GM21786 (cell line): ENCODE results near the gene FRMPD2.
"Not testable (repeated sequence)": the region's sequence is repeated elsewhere in the genome, so short reads cannot be mapped to it uniquely, and the experiment has no call there.

ENCODE experiments used
- ATAC-seq: cut with Tn5 transposase; IDR thresholded peaks from one replicate; pipeline ENCODE4 v1.9.1; 2021; ENCODE audit not compliant: unreplicated experiment

The FRMPD2 gene

DNA sequence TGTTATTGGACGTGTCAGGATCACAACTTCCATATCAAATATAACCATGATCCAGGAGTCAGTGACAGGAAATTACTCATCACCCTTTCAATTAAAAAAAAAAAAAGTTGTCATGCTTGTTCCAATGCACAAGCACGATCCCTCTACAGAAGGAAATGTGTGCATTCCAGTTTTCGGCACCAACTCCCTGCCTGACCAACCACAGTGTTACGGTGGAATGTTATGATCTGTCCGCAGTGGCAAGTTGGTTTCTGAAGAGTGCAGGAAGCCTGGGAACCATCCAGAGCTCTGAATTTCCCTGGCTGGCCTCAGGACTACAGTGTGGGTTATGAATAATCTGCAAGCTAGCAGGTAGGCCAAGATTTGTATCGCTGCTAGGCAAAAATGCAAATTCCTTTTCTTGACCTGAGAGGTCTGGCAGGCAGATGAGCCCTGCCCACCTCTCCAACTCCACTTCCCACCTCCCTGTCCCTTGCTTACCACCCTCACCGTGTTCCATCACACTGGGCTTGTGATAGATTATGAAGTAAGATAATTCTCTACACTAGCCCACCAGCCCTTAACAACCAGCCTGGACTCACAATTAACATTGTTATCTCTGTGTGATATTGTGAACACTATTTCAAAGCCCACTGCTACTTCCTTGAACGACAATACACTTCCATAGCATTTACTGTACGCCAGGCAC lies 20.4 kb downstream of the FRMPD2 start:
- ATAC-seq = no peak

DNA sequence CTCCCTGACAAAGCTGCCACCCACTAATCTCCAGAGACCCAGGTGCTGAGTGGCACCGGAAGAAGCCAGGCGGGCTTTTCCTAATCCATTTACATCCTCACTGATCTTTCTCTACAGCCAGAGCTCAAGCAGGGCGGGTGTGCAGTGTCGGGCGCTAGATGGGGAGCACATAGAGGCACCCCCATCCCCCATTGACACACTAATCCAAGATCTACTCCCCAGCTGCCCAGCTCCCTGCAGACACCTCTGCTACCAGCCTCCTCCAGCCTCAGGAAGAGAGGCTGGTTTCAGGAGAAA lies 22.2 kb downstream of the FRMPD2 start:
- ATAC-seq = no peak

DNA sequence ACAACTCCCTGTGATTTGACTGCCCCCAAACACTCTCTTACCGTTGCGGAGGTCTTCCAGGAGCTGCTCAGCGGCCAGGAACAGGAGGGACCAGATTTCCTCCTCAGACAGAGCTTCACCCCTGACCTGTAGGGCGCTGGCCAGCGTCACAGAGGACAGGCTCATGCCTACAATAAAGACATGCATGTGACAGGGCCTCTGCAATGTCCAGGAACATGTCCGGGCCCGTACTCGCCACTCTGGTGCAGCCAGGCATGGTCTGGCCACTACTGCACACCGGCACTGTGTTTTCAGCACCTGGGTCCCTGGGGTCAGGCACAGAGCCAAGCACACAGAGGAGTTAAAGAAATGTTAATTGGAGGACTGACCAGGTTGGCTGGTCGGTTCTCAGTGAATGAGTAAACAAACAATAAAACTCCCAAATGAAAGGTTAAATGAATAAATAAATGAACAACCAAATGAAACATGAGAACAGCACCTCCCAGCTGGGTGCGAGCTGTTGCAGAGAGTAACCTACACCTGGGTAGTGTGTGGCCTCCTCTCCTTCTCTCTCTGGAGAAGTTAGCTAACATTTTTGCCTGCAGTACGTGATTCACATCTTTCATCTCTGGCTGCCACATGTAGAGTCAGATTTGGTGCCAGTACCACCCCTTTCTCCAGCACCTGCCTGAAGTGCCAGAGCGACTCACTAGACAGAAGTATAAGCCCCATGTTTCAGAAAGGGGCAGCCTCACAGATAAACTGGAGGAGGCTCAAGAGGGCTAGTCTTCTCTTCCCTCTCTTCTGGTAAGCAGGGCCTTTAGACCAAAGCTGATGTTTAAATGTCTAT lies 22.8 kb downstream of the FRMPD2 start:
- peak; percentile 52 for ATAC-seq

DNA sequence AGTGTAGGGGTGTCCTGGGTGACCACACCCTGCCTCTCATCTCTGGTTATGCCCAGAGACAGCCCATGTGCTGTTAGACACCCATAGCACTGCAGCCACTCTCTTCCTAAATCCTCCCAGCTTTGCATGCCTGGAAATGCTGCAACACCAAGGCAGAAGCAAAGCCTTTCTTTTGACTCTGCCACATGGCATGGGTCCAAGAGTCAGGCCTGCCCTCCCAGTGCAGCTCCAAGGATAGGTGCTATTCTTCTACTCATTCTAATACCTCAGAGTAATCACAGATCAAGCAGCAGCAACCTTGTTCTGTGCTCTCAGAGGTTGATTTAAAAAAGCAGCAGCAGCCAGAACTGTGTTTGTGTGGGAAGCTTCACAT lies 23.4 kb downstream of the FRMPD2 start:
- ATAC-seq = no peak

DNA sequence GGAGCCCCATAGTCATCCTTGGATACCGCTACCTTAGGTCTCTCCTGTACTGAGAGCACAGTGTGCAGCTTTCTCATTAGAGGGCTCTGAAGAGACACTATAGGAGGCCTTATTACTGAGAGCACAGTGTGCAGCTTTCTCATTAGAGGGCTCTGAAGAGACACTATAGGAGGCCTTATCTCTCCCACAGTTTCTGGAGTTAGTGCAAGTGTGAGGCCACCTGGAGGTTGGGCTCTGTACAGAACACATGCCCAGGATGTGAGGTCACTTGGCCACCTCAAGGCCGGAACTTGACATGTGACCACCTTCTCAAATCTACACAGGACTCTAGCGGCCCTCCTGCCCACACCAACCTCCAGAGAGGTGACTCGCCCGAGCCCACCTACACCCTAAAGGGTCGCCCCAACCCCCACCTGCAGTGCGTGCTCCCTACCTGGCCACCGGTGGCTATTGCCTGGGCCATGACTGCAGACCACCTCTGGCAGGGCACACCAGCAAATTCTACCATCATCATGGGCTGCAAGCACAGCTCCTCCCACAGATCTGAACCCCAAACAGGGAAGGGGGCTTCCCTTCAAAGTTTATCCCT lies 24.6 kb downstream of the FRMPD2 start:
- no peak for ATAC-seq

DNA sequence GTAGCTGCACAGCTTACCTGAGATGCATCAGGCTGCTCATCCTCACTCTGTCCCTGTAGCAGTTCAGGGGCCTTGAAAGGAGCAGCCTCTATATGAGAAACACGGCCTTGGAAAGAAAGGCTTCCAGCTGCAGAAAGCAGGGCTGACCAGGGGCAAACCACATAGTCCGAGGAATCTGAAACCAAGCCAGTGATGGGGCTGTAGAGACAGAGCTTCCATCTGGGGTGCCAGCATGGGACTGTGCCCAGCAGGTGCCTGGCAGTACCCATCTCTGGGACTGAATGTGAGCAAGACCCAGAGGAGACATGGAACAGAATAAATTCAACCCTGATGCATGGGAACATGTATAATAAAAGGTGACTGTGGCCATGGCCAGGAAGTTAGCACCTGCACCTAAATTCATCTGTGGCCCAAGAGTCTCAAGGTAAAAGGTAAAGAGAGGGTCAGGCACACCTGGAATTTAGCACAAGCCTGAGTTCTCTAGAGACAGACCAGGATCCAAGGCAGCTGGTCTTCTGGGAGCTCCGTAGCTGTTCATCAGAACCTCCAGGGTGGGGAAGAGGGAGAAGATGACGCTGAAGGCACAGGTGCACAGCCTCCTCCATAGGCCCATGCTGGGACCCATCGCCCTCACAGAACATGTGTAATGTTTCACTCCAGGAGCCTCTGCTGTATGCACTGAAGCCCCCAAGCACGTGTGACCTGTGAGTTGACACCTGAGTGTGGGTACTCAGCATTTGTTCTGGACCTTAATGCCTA lies 25.3 kb downstream of the FRMPD2 start:
- ATAC-seq = no peak

DNA sequence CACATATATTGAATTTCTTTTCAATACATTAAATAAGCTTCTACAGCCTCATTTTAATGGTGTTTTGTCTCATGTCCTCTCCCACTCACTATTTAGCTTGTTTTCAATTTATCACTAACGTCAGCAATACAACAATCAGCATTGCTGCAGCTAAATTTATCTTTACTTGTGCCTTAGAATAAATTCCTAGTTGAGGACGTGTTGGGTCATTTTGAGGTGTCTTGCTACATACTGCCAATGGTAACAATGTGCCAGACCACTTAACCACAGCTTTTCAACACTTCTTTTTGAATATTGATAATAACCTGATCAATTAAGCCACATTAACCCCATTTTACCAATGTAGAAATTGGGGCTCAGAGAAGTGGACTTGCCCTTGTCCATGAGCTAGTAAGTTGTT lies 26.0 kb downstream of the FRMPD2 start:
- no peak for ATAC-seq

DNA sequence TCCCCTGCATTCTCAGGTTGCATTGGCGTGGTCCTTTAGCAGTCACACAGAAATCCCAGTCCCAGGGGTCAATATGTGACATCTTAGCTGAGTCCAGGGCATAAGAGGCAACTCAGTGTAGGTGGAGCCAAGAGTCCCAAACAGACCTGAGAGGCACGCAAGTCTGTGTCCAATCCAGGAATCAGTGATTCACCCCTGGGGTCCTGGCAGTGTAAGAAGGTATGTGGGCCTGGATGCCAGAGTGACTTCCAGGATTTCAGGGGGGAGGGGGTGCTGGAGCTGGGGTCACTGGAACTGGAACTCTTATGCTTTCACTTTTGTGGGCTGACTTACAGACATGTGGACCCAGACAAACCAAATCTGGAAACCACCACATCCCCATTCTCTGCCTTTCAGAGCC lies 26.8 kb downstream of the FRMPD2 start:
- no peak for ATAC-seq

DNA sequence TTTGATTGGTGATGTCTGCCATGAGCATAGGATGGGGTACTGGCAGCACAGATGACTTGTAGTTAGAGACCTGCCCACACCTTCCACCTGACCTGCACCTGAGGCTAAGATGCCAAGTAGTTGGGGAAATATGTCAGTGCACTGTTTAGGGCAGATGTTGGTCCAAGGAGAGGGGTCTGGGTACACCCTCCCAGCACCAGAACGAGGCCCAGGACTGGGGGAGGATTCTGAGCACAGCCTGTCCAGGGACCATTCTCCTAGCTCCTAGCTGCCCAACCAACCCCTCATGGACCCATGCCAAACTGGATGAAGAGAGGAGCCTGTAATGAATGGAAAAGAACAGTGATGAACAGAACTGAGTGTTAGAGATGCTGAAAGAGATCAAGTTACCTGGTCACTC lies 28.0 kb downstream of the FRMPD2 start:
- ATAC-seq = no peak

DNA sequence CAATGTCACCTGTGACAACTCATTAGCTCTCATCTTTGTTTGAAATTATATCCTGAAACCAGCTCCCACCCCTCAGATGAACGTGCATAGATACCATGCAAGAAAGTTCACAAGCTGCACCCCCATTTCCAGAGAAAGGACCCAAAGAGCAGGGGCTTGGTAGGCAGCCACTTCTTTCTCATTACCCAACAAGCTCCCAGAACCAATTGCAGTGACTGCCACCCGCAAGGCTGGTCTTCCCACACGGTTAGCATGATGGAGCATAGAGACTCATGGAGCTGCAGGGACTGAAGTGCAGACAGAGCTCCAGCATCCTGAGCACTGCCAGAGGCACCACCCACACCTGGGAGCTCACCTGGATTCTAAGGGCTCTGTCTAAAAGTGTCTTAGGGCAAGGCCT lies 28.5 kb downstream of the FRMPD2 start:
- ATAC-seq = no peak

DNA sequence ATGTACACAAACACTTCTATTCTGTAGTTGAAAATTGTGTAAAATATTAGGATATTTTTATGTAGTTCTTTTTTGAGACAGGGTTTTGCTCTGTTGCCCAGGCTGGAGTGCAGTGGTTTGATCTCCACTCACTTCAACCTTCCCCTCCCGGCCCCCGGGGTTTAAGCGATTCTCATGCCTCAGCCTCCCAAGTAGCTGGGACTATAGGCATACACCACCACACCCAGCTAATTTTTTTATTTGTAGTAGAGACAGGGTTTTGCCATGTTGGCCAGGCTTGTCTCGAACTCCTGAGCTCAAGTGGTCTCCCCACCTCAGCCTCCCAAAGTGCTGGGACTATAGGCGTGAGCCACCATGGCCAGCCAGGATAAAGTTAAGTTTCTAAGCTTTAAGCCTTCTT lies 30.6 kb downstream of the FRMPD2 start:
- not testable (repeated sequence) for ATAC-seq

DNA sequence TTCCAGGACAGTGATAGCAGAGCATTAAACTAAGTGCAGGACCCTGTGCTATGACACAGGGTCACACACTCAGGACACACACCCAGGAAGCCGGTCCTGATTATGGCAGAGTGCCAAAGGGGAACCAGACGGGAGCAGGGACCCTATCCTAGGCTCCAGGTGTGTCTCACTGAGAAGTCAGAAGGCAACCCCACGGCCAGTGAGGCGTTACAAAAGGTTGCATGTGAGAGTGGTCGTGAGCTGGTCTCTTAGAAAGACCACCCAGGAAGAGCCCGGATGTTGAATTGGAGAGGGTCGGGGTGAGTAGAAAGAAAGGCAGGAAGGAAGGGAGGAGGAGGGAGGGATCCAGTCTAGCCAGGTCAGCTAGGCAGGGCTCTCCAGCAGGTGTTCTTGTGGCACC lies 31.0 kb downstream of the FRMPD2 start:
- no peak for ATAC-seq

DNA sequence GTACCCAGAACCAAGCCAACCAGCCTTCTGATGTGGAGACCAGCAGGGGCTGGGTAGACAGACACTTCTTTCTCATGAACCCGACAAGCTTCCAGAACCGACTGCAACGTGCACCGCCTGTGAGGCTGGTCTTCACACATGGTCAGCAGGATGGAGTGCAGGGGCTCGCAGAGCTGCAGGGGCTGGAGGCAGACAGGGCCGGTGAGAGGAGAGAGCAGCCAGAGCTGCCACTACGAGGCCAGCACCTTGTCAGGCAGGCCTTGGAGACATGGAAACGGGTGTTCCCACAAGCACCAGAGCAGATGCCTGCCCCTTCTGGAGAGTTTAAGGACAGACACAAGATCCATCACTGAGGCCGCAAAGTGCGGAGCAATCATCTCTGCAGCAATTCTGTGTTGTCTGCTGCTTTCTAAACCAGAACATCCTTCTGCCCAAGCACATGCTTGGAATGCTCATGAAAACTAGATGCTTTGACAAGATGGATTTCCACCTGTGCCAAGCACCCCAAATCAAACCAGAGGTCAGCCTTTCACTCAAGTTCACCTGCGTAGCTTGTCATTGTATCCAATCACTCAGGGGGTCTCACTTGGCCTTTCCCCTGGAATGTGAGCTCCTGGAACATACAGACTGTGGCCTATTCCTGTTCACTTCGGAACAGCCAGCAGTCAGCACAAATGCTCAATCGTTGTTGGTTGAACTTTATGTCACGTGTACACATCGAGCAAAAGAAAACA lies 32.2 kb downstream of the FRMPD2 start:
- ATAC-seq = no peak

DNA sequence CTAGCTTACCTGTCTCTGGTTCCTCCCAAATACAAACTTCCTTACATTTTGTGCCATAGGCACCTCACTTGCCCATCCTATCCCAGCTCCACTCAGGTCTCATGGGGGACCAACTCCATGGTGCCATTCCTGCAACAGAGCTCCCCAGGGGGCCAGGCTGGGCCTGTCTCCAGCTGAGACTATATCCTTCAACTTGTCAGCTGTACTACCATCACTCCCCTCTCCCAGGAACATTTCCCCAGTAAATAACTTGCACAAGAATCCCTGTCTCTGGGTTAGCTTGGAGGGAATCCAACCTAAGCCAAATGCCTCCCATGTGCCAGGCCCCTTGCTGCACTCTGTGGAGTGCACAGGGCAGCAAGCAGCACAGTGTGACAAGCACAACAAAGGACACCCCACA lies 33.2 kb downstream of the FRMPD2 start:
- ATAC-seq = no peak

DNA sequence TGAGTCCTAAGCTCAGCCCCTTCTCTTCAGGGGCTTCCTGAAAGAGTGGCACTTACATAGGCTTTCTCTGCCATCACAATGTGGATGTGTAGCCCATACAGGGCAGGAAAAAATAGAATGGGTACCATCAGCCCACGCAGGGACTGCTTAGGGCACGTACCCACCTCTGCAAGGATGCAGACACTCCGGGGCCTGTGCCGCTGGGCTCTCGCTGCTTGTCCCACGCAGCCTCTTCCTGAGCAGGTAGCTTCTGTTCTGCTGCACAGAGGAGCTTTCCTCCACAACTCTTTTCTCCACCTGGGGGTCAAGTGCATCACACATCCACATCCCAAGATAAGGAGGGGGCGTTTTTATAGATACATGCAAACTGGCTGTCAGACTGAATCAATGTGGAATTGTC lies 34.3 kb downstream of the FRMPD2 start:
- no peak for ATAC-seq

DNA sequence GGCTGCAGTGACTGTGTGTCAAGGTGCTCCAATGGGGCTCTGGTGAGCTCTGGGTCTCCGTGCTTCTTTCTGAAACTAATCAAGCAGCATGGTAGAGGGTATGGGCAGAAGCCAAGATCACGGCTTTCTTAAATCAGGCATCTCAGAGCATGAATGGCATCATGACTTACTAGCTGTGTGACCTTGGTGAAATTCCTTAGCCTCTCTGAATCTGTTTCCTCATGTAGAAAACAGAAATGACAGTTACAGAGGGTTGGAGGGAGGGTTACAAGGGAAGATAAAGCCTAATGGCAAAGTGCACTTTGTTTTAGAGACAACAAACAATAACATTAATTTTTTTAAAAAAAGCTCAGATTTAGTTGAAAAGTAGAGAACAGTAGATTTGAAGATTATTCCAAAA lies 34.9 kb downstream of the FRMPD2 start:
- ATAC-seq = no peak

DNA sequence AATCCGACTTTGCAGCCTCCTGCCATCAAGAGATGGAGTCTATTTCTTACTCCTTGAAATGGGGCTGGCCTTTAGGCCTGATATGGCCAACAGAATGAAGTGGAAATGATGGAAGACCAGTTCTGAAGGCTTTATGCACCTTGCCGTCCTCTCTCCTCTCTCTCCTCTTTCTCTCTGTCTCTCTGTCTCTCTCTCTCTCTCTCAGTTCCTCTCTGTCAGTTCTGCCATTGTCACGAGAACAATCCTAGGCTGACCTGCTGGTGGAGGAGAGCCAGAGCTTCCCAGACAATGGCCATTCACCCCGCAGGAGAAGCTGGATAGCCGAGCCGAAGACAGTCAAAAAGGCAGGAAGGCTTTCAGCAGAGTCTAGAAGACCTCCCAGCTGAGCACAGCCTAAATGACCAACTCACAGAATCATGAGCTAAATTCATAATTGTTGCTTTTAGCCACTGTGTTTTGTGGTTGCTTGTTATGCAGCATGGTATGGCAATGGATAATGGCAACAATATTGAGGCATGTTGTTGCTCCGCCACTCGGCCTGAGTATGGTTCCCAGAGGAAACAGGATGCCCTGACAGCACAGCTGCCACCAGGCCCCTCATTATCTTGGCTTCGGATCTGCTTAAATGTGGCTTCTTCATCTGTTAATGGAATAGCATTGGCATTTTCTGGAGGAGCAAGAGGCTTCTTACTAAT lies 35.5 kb downstream of the FRMPD2 start:
- no peak for ATAC-seq

DNA sequence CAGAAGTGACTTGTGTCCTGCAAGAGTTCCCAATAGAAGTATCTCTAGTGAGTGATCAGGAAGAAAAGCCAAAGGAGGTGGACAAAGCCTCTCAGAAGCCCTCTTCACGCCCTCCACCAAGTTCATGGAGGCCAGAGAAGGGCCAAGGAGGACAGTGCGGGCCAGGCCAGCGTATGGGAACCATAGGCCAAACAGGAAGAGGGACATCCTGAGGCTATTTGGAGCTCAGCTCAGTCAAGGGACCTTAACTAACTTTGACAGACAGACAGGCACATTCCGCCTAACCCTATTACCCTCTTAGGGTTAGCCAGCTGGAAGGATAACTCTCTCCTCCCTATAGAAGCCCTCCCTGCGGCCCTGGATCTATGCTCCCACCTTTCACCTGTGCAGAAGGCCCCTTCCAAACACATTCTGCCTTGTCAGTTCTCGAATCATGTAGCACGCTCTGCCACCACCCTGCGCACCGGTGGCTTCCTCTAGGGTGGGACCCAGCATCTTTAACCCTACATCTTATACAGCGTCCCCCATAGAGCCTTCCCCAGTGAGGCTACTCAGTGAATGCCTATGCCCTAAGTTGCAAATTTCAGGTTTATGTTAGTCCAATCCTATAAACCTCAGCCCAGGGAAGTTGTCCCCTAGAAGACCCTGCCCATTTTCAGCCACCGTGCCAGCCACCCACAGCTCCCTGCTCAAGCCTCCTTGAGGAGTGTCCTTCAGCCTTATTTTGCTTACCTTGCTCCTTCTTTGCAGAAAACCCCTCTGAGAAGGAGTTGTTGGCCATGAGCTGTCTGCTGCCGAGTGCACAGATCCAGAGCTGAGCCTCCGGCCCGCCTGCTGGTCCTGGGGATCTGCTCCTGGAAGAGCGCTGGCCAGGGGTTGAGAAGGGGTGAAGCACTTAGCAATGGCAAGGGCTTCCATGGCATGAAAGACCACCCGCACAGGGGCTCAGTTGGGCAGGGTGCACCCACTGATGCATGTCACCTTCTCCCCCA lies 36.9 kb downstream of the FRMPD2 start:
- ATAC-seq = no peak

DNA sequence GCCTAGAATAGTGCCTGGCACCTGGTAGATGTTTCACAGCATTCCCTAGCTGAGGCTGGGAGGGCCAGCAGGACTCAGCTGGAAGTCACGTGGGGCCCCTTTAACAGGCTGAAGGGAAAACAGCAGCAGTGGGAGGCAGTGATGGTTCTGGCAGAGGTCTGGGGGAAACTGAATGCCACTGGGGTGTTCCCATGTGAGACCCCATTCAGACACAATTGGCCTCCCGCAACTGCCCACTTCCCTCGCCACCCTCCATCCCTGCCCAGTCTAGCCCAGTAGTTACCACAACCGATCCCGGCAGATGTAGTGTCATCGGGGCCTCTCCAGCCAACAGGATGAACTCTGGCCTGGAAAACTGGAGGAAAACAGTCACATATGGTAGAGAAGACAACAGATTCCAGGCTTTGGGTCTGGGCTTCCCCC lies 38.3 kb downstream of the FRMPD2 start:
- no peak for ATAC-seq
